IMR-90 (cell line): Measurements from ENCODE around the gene RSPH3. TPM values are rescaled to one million over a fixed set of nuclear protein-coding genes. Genes with fewer than 3 reads are reported as not detected.

ENCODE experiments used
- ATAC-seq: fragments of 200-7000 bp; cut with Tn5 transposase; 2 replicates; pipeline ENCODE4 v1.9.1; 2020; ENCODE audit warnings: low read depth, mild to moderate bottlenecking, moderate library complexity
- BruUV-seq: library from RNA; stranded (reverse); fragments of 400-500 nt; replicated peaks from 2 replicates; lab custom pipeline; 2021; lab: Mats Ljungman, UMichigan
- CTCF ChIA-PET: fragments of 300-600 bp; formaldehyde crosslinking; extraction: SDS; loops from one replicate; lab custom pipeline; 2021; ENCODE audit warnings: antibody characterized with exemption; lab: Yijun Ruan, JAX
- POLR2A ChIA-PET: fragments of 300-600 bp; sonication (Branson Sonifier 250); formaldehyde crosslinking; loops from one replicate; lab custom pipeline; 2022; ENCODE audit warnings: antibody characterized with exemption; ENCODE audit not compliant: unreplicated experiment; lab: Charles Lee
- DNase-seq: peaks from one replicate; pipeline ENCODE4 v3.0.0; 2013
- H2AFZ ChIP-seq: replicated peaks from 2 replicates; pipeline ENCODE3; 2013; ENCODE audit warnings: low read length, mild to moderate bottlenecking; ENCODE audit not compliant: poor library complexity
- H2AK5ac ChIP-seq: 2 replicates; pipeline ENCODE4 v1.6.1; 2013; ENCODE audit warnings: low read depth, low read length, inconsistent platforms
- H2AK9ac ChIP-seq: replicated peaks from 2 replicates; pipeline ENCODE3; 2013; ENCODE audit warnings: mild to moderate bottlenecking, low read depth, low read length, moderate library complexity; ENCODE audit not compliant: poor library complexity
- H2BK120ac ChIP-seq: 2 replicates; pipeline ENCODE4 v1.6.1; 2013; ENCODE audit warnings: low read depth, low read length, inconsistent platforms
- H2BK15ac ChIP-seq: 3 replicates; pipeline ENCODE4 v1.6.1; 2013; ENCODE audit warnings: low read depth, low read length, inconsistent platforms
- H2BK20ac ChIP-seq: 2 replicates; pipeline ENCODE4 v1.6.1; 2013; ENCODE audit warnings: low read depth, mild to moderate bottlenecking, inconsistent platforms, low read length, moderate library complexity
- H2BK5ac ChIP-seq: 2 replicates; pipeline ENCODE4 v1.6.1; 2013; ENCODE audit warnings: mild to moderate bottlenecking, low read depth, low read length, inconsistent platforms; ENCODE audit not compliant: poor library complexity, severe bottlenecking
- H3K14ac ChIP-seq: replicated peaks from 2 replicates; pipeline ENCODE4 v1.6.1; 2013; ENCODE audit warnings: low read depth, low read length, inconsistent platforms
- H3K18ac ChIP-seq: 2 replicates; pipeline ENCODE4 v1.6.1; 2013; ENCODE audit warnings: low read depth, low read length, control low read depth
- H3K23ac ChIP-seq: 2 replicates; pipeline ENCODE4 v1.6.1; 2013; ENCODE audit warnings: low read depth, low read length, inconsistent platforms
- H3K27ac ChIP-seq: 2 replicates; pipeline ENCODE4 v1.5.1; 2013; ENCODE audit warnings: mild to moderate bottlenecking, control low read depth, low read length; ENCODE audit not compliant: insufficient read depth
- H3K27me3 ChIP-seq: 2 replicates; pipeline ENCODE4 v1.6.1; 2013; ENCODE audit warnings: low read length; ENCODE audit not compliant: control insufficient read depth, insufficient read depth
- H3K36me3 ChIP-seq: 2 replicates; pipeline ENCODE4 v1.6.1; 2013; ENCODE audit warnings: low read length, mixed read lengths; ENCODE audit not compliant: control insufficient read depth, insufficient read depth
- H3K4ac ChIP-seq: 2 replicates; pipeline ENCODE4 v1.6.1; 2013; ENCODE audit warnings: low read depth, low read length, inconsistent platforms
- H3K4me1 ChIP-seq: 2 replicates; pipeline ENCODE4 v1.6.1; 2013; ENCODE audit warnings: low read length, mixed read lengths; ENCODE audit not compliant: control insufficient read depth, insufficient read depth
- H3K4me2 ChIP-seq: 2 replicates; pipeline ENCODE4 v1.6.1; 2013; ENCODE audit warnings: low read depth, mild to moderate bottlenecking, control low read depth, low read length, moderate library complexity
- H3K4me3 ChIP-seq: 2 replicates; pipeline ENCODE4 v1.5.1; 2013; ENCODE audit warnings: low read depth, mild to moderate bottlenecking, control low read depth, low read length, moderate library complexity; ENCODE audit not compliant: insufficient read depth
- H3K56ac ChIP-seq: 2 replicates; pipeline ENCODE4 v1.6.1; 2013; ENCODE audit warnings: low read length, inconsistent platforms; ENCODE audit not compliant: insufficient read depth; ENCODE audit errors: extremely low read depth
- H3K79me1 ChIP-seq, 2 experiments: 2 replicates each; pipeline ENCODE4 v1.6.1; 2013; ENCODE audit warnings: low read length in 2 of 2, inconsistent platforms in 1 of 2, low read depth in 1 of 2
- H3K9ac ChIP-seq: 2 replicates; pipeline ENCODE4 v1.6.1; 2013; ENCODE audit warnings: low read depth, low read length, control low read depth
- H3K9me1 ChIP-seq: 2 replicates; pipeline ENCODE4 v1.6.1; 2013; ENCODE audit warnings: low read length, inconsistent platforms; ENCODE audit not compliant: insufficient read depth
- H3K9me3 ChIP-seq: 2 replicates; pipeline ENCODE4 v1.6.1; 2013; ENCODE audit warnings: low read length; ENCODE audit not compliant: control insufficient read depth, insufficient read depth
- H4K20me1 ChIP-seq: 2 replicates; pipeline ENCODE4 v1.6.1; 2013; ENCODE audit warnings: low read length, inconsistent platforms; ENCODE audit not compliant: insufficient read depth
- H4K5ac ChIP-seq: 2 replicates; pipeline ENCODE4 v1.6.1; 2013; ENCODE audit warnings: mild to moderate bottlenecking, low read depth, low read length, control low read depth
- H4K8ac ChIP-seq, 2 experiments: 2 replicates each; pipeline ENCODE4 v1.6.1; 2013; ENCODE audit warnings: low read depth in 2 of 2, low read length in 2 of 2, control low read depth in 1 of 2, inconsistent platforms in 1 of 2
- H4K91ac ChIP-seq: 2 replicates; pipeline ENCODE4 v1.6.1; 2013; ENCODE audit warnings: low read depth, low read length, inconsistent platforms; ENCODE audit not compliant: insufficient read depth
- BHLHE40 ChIP-seq: fragments of 150-350 bp; IDR thresholded peaks from 2 replicates; pipeline ENCODE4 v1.6.1; 2016; ENCODE audit warnings: mild to moderate bottlenecking, low read depth, low read length
- FOS ChIP-seq: fragments of 150-350 bp; IDR thresholded peaks from 2 replicates; pipeline ENCODE4 v1.6.1; 2016; ENCODE audit warnings: low read depth, low read length
- RCOR1 ChIP-seq: IDR thresholded peaks from 2 replicates; pipeline ENCODE4 v1.6.1; 2012; ENCODE audit warnings: mild to moderate bottlenecking, low read length, improper control_type of control experiment; ENCODE audit not compliant: insufficient replicate concordance
- SMC3 ChIP-seq: fragments of 150-350 bp; IDR thresholded peaks from 2 replicates; pipeline ENCODE4 v1.6.1; 2016; ENCODE audit warnings: low read depth, mild to moderate bottlenecking, antibody characterized with exemption, low read length, moderate library complexity
- USF2 ChIP-seq: fragments of 150-350 bp; IDR thresholded peaks from 2 replicates; pipeline ENCODE4 v1.6.1; 2017; ENCODE audit warnings: mild to moderate bottlenecking, antibody characterized with exemption, low read length, low read depth
- WGBS, 2 experiments: methylation state at CpG; one replicate each; pipeline versions ENCODE4 v1.1.5 to v1.1.7; 2013; ENCODE audit warnings: missing lambda C conversion rate in 2 of 2; ENCODE audit not compliant: insufficient read length in 1 of 2; ENCODE audit errors: extremely low coverage in 2 of 2; 5-methylcytosine and 5-hydroxymethylcytosine counted together
- dilution Hi-C: fragments of 300-500 bp; cut with HindIII; formaldehyde crosslinking; loops from one replicate; pipeline ENCODE4 v1.14.3; 2018; ENCODE audit warnings: low sequenced_read_pairs; ENCODE audit not compliant: unreplicated experiment
- in situ Hi-C: fragments of 300-500 bp; cut with MboI; formaldehyde crosslinking; loops from 3 replicates; pipeline ENCODE4 v1.14.3; 2019; ENCODE audit warnings: low sequenced_read_pairs, inconsistent platforms, mixed read lengths
- intact Hi-C: fragments of 100-400 bp; cut with micrococcal nuclease; formaldehyde crosslinking; loops from 2 replicates; pipeline ENCODE4 v1.10.0; 2022
- polyA plus RNA-seq, 3 experiments: library from polyadenylated mRNA; depleted of rRNA; stranded (reverse); fragments of >200 nt; gene quantifications; 2 replicates each; pipeline ENCODE4 v1.2.3, GENCODE V29; 2012; ENCODE audit warnings: low replicate concordance in 1 of 3
- total RNA-seq: library from RNA; depleted of rRNA; stranded (reverse); fragments of >200 nt; gene quantifications from 2 replicates; pipeline ENCODE4 v1.2.3, GENCODE V29; 2012

RSPH3 gene
- total and polyA plus RNA-seq, 2 of the 4 experiments (the other 2 are of a cell fraction): 1.7 to 3.0 TPM

- no peak for TF ChIP-seq BHLHE40
Measured at GRCh38 chr6:159033160-159034049, 33.4 kb upstream of the RSPH3 start (continued).

- no peak overlapping the region for H3K18ac ChIP-seq
- no peaks in the 10 kb centered on the region for H3K79me1 ChIP-seq
- H2BK5ac ChIP-seq: no peak overlapping the region
- H4K91ac ChIP-seq: no peak overlapping the region
- no peak for DNase-seq
- no peak overlapping the region for H2BK15ac ChIP-seq
- ChIA-PET CTCF (interaction anchor here (1.2 kb wide), 1 partner anchor 11 kb away, joined by 3 read pairs; no protein-coding TSS in a partner anchor), POLR2A (no interaction called here)
- no peaks in the 10 kb centered on the region for H3K9me1 ChIP-seq
- in situ Hi-C loops: no loop called here
- H2BK20ac ChIP-seq: no peak overlapping the region
- H3K9ac ChIP-seq: no peak overlapping the region
- H4K5ac ChIP-seq: no peak overlapping the region
- H2AK9ac ChIP-seq: no peak overlapping the region
- H3K36me3 ChIP-seq: no peaks in the 10 kb centered on the region
- no peaks in the 10 kb centered on the region for H4K20me1 ChIP-seq
- BruUV-seq: no TSS peak
- peaks cover 15% of the 10 kb centered on the region for H3K27me3 ChIP-seq
- H2AK5ac ChIP-seq: no peak overlapping the region
- no peak overlapping the region for H3K4ac ChIP-seq
- intact Hi-C loops: no loop called here
- H3K9me3 ChIP-seq: no peaks in the 10 kb centered on the region
- WGBS, 2 experiments: 80% methylated on average over 1 of the region's 5 CpGs; no CpG with 5 or more reads in 1 of the 2 experiments
- H3K27ac ChIP-seq: no peak overlapping the region
- H4K8ac ChIP-seq: no peak overlapping the region
- no peak overlapping the region for H2AFZ ChIP-seq
- no peak overlapping the region for H3K56ac ChIP-seq
- ATAC-seq: no peak
- no peak overlapping the region for H3K23ac ChIP-seq
- no peak overlapping the region for H3K14ac ChIP-seq
- no peak overlapping the region for H3K4me3 ChIP-seq
- dilution Hi-C loops: no loop called here
- H2BK120ac ChIP-seq: no peak overlapping the region
- H3K4me1 ChIP-seq: no peaks in the 10 kb centered on the region
- no peak overlapping the region for H3K4me2 ChIP-seq
- TF ChIP-seq USF2 (no peak), FOS (no peak), RCOR1 (no peak), SMC3 (no peak), BHLHE40 (no peak)
Measured at GRCh38 chr6:159031846-159032245, 31.8 kb upstream of the RSPH3 start.
